HG03060 (cell line): ENCODE data around the gene PID1.

Experiments used
- ATAC-seq: cut with Tn5 transposase; IDR thresholded peaks from one replicate; pipeline ENCODE4 v1.9.1; 2021; ENCODE audit warnings: low read depth, moderate number of reproducible peaks; ENCODE audit not compliant: unreplicated experiment

The PID1 gene

DNA sequence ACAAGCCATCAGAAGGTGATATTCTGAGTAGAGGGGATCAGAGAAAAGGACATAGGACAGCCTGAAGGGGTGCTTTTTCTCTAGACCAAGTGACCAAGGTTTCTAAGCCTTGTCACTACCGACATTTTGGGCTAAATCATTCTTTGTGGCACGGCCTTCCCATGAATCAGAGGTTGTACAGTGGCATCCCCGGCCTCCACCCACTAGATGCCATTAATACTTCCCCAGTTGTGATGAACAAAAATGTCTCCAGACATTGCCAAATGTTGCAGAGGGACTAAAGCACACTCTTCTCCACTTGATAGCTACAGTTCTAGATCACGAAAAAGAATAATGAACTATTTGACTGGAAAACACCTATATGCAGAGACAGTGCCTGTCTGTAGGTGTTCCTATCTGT lies 143.6 kb downstream of the PID1 start:
- no peak for ATAC-seq

DNA sequence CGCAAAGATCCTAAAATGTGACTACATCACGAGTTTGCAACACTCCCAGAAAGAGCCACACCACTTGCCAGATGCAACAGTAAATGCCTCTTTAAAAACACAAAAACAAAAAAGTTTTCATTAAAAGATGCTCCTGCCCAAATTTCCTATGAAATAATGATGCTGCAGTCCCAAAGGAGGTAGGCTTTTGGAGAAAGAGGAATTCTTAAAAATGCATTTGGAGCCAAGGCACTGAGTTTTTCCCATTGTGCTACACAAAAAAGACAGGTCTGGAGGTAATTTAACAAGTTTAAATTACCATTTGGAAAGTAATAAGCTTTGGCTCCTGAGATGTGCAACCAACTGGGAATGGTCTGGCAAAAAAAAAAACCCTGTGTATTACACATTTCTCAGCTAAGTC lies 145.0 kb downstream of the PID1 start:
- no peak for ATAC-seq

DNA sequence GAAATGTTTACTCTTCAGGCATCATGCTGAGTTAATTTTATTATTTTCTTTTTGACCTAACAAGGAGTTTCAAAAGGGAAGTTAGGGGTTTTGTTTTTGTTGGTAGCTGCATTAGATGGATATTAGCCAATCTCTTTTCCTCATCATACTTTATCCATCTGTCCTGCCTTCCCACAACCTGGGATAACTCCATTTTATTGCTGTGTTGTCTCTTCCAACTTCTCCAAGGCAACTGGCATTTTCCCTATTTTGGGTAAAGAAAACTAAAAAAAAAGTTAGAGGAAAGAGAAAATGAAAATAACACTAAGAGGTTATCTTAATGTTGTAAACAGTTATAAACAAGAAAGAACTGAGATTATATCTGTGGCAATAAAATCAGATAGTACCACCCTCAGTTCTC lies 147.0 kb downstream of the PID1 start:
- ATAC-seq, result no peak

DNA sequence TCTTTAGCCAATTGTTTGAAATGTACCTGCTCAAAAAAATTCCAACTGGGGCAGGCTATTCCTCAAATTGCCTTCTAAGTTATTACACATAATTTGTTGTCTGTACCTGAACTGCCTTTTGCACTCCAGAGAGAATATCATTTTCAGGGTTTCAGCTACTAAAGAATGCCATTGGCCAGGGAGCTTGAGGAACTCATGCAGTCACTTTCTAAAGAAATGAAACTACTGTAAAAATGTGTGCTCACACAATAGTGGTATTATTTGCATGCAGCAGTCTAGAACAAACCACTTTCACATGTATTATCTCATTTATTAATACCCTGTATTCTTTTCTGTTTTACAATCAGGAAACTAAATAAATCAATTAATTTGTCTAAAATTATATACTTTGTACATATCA lies 152.2 kb downstream of the PID1 start:
- peak; percentile 96 for ATAC-seq

DNA sequence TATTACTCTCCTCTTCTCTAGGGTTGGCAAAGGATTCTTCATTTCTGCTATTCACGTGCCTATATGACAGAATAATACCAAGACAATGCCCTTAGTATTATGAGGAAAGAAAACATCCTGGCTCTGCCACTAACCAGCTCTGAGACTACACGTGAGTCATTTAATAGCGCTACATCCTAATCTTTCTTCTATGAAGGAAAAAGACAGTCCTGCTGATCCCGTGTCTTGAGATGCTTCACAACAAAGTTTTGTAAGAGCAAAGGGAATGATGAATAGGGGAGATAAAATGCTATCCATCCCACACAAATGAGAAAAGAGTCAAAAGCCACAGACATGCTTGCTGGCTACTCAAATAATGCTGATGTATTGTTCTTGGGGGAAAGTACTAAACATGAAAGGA lies 152.8 kb downstream of the PID1 start:
- no peak for ATAC-seq

DNA sequence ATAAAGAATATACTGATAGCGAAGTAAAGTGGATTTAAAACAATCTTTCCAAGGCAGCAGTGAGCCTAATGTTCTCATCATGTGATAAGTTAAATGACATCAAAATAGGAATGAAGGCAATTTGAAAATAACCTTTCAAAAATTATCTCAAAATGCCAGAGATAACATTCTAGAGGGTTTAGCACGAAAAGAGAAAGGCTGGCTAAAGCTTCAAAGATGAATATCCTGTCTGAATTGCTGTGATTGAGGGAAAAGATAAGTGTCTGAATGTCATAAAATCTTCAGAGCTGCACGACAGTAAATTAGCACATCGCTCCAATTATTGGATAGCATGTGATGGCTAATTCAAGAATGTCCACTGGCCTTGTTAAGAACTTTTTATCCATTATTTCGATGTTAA lies 159.3 kb downstream of the PID1 start:
- ATAC-seq, result no peak

DNA sequence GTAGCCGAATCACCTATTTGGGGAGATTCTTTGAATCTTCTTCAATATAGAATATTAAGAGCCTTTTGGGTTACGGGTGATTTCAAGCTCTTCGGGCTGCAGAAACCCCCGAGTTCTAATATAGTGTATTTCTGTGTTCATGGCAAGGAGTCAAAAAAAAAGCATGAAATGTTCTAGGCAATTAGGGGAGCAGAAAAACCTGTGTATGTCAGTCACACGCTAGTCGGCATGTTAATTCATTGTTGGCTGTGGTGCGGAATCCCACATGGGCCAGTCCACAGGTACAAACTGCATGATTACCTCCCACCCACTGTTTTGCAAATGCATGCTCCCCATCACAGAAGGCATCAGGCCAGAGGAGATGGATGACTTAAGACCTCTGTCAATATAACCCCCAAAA lies 161.9 kb downstream of the PID1 start:
- ATAC-seq, result no peak

DNA sequence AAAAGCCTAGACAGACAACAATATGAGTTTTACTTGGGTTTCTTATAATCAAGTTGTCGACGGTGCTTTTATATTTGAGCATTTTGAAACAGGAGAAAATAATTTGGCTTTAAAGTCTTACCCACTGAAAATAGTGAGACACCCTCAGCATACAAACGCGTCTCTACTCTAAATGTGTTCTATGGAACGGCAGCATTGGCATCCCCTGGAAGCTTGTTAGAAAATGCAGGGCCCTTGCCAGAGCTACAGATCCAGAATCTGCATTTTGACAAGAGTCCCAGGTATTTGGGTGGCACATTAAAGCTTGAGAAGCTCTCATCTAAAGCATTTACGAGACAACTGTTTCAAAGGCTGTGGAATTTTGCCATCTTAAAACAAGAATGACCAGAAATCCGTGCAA lies 163.5 kb downstream of the PID1 start:
- no peak for ATAC-seq

DNA sequence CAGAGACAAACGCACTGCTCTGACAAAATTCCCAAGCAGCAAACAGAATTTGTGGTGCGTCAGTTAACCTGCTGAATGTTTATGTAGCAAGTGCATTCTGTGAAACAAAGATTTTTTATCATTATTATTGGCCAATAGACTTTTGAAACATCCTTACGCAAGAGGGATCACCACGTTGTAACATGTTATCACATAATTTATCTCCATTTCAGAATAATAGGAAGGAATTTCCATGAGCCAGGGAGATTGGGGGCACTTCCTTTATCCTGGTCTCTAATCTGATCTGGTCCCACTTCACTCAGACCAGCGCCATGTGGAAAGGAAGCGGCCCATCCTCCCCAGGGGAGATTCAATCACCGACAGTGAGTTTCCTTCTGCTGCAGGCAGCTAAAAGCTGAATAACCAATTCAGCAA lies 166.1 kb downstream of the PID1 start:
- no peak for ATAC-seq

DNA sequence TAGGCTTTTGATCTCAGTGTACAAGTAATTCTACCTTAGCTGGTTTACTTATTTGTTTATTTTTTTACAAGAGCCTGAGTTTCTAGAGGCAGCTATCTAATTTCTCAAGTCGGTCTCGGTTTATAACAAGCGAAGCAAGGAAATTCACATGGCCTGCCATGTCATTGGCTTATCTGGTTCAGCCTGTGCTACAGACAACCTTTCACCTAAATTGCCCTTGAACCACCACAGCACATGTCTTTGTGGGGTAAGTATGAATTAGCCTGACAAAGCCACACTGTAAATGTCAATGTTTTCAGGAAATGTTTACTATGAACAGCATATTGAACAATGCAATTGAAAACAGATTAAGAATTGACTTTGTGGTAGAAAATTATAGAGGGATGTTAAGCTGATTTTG lies 167.1 kb downstream of the PID1 start:
- no peak for ATAC-seq

DNA sequence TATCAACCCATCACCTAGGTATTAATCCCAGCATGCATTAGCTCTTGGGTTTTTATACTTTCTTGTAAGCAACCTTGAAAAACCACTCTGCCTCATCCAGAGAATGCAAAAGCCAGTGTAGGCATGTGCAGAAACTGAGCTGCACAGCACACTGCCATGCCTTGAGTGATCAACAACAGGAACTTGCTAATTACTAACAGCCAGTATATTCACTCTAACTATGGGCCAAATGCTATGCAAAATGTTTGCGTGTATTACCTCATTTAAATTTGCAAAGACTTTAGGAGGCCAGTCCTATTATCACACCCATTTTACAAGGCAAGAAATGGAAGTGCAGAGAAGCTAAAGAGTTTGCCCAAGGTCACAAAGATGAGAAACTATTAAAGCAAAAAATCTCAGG lies 169.8 kb downstream of the PID1 start:
- ATAC-seq, result no peak

DNA sequence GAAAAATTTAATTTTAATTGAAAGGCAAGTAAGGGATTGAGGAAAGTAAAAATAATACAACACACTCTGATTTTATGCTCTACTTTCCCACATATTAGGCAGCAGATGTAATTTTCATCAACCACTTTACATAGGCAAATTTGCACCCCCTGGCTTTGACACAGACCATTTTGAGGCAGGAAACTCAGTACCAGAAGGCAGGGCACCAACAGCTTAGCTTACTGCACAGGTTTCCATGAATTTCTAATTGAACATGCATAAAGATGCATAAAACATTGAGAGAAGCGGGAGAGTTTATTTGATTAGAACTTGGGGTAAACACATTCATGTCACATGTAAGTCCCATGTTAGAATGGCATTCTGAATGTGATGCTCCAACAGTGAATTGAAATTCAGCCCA lies 171.9 kb downstream of the PID1 start:
- ATAC-seq, result no peak

DNA sequence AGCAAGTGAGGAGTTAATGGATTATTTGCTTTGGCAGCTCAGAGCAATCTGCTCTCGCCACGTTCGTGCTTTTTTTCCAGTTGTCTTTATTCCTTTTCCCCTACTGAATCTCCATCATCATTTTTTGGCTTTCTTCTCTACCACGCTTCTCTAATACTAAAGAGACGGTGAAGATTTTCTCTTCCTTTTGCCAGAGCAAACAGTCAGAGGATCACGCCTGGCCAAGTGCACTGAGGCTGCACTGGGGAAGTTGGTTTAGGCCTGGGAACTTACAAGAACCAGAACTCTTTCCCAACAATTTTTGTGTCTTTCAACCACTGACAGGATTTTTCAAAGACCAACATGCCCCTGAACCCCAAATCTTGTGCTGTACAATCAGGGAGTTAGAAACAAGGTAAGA lies 172.3 kb downstream of the PID1 start:
- ATAC-seq, result no peak

DNA sequence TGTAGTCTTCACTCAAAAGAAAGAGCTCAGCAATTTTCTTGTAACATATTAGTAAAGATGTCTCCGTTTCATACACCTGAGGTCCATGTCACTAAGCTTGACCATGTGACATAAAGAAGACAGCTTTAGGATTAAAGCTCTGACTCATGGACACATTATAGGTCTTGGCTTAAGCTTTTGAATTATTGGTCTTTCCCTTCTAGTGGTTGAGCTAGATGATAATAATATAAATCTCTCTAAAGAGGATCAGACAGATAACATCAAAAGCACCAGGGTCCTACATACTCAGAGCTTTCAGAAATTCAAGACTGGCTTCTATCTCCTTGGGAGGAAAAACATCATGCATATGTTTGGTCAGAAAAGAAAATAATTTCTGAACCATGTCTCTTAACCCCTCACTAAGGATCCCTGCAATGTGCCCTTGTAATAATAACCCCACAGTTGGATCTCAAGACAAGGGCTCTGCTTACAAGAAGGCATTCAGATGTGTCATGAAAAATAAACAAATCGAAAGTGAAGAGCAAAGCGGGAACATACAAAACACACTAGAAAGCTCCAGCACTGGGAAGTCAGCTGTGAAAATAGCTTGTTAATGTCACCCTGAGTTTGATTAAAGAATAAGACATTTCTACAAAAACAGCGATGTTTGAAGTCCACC lies 174.5 kb downstream of the PID1 start:
- ATAC-seq, result no peak

DNA sequence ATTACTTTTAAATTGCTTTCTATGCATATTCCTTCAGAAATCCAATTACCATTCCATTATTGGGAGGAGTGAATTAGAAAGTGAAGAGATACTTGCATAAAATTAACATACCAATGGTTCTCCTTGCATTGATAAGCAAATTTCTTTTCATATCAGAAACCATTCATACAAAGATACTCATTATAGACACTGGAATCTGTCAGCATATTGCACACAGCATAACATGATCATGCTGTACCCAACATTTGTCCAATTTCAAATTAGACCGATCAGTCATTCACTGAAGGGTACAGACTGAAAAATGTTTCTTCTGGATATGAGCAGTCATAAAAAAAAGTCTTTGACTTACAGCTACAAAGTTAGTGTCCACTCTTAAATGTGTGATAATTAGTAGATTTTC lies 175.6 kb downstream of the PID1 start:
- no peak for ATAC-seq

DNA sequence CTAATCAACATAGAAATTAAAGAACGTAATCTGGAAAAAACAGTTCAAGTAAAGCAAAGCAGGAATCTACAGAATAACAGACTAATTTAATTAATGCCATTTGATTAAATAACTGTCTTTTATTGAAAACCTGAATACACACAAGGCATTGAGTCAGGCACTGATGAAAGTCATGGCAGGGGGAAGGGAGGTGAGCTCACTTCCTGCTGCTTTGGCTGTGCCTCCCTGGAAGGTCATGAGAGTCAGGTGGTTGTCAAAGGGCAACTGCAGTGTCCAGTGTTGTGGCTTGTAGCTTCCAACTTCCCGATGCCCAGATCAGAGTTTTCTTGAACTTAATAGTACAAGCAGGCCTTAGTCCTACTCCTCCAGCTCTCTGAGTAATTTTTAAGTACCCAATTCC lies 180.9 kb downstream of the PID1 start:
- ATAC-seq, result no peak

DNA sequence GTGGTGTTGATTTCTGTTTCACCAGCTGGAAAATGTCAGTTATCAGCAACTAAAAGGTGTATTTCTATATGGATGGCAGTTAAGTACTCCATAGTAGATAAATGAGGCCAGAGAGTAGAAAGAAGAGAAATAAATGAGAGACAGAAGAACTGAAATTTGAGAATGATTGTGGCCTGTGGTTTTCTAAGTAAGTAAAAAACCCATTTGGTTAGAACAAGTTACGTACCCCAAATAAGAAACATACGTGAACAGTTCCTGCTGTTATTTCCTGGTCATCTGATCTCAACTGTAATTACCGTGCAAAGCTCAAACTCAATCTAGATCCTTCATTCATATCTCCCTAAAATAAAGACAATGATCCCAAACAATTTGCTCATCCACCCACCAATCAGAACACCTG lies 181.3 kb downstream of the PID1 start:
- ATAC-seq, result no peak

DNA sequence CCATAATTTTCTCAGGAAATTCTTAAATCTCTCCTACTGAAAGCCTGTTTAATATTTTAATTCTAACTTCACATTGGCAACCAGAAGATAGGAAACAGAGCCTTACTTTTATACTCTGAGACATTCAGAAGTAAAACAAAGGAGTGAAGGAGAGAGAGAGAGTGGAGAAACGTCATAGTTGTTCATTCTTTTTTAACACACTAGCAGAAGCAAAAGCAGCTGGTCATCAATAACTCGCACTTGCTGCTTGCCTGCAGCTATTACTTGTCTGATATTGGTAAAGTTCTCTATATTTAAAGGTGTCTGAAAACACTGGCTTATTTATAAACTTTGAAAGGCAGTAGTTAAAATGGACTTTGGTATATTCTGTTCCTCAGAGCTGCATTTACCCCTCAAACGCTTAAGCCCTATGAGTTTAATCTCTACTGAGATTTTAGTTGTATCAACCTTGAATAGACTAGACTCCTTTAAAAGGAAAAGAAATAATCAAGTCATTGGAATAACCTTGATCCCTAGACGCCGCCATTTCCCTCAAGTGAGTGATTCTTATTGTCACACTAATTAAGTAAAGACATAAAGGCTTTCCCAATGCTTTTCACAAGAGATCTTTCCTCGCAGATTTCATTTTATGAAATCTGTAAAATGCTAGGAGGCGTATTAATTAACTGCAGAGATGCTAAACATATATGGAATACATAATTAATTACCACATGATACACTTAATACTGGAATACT lies 182.0 kb downstream of the PID1 start:
- no peak for ATAC-seq

DNA sequence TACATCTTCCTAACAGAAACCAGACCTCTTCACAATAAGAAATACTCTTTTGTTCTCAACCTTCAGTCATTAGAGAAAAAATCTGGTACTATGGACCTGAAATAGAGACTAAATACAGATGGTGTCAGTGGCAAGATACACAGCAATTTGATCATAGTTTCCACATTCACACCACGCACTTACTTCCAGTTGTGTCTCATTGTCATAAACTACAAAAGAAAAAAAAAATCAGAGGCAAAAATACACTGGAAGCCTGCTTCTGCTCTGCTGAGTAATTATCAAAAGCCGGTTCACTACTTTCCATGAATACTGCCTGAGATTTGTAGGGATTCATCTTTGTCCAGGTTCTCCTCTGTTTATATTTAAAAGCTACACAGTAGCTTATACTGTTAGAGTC lies 182.6 kb downstream of the PID1 start:
- no peak for ATAC-seq

DNA sequence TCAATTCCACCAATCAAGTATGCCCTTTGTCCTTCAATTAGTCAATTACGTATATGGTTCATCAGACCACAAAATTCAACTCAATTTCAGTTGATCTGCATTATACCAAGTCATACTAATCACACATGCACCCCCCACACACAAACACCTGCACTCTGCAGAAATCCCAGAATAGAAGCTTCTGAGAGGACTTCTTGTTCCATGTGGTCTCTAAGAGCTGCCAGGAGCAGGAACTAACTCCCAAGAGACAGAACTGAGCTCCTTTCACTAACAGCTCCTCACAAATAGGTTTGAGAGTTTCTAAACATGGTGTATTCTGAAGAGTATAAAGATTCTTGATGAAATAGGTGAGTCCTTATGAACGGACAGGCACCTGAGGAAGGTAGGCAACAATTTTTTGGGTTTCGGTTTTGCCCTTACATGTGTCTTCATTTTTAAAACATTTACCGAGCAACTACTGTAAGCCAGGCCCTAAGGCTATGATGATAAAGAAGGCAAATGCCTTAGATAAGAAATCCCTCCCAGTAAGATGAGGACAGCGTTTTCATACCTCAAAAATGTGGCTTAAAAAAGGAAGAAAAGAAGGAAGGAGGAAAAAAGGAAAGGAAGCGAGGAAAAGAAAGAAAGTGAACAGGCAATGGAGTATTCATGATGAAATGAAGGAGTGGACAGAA lies 183.1 kb downstream of the PID1 start:
- ATAC-seq, result no peak

DNA sequence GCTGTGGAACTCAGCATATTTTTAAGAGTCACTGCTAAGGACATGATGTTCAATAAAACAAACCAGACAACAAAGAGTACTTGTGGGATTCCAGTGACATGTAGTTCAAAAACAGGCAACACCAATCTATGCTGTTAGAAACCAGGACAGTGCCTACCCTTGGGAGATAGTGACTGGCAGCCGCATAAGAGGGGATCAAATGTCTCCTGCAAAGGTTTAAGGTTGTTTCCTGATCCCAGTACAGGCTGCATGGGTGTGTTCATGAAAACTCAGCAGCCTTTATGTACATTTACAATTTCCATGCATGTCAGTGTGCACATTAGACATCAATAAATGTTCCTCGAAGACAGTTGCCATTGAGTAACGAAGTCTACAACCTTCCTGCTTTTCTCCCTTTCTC lies 183.8 kb downstream of the PID1 start:
- no peak for ATAC-seq

DNA sequence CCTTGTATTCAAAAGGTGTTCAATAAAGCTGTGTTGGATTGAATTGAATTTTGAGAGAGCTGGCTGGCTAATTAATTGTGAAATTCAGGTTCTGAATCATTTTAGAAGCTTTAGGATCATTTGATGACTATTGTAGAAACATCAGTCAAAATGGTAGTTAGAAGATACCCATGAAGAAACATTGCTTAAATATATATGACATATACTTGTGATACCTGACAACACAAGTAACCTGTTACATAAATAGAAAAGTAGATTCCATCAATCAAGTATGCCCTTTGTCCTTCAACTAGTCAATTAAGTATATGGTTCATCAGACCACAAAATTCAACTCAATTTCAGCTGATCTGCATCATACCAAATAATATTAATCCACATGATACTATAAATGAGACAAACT lies 185.6 kb downstream of the PID1 start:
- ATAC-seq, result no peak
